Activated CD4-positive, CD25-positive, alpha-beta regulatory T cell treated with anti-CD3 and anti-CD28 coated beads, Interleukin-2, amount 50 U/mL, for 24 hours (primary cell): Measurements from ENCODE around the gene LAMTOR1.

ENCODE experiments used
- ATAC-seq, 2 donors: fragments of 150-1000 bp; cut with Tn5 transposase; one replicate each; pipeline ENCODE4 v1.10.0; 2021; ENCODE audit warnings: mild to moderate bottlenecking in 1 of 2, moderate library complexity in 1 of 2

The LAMTOR1 gene

DNA sequence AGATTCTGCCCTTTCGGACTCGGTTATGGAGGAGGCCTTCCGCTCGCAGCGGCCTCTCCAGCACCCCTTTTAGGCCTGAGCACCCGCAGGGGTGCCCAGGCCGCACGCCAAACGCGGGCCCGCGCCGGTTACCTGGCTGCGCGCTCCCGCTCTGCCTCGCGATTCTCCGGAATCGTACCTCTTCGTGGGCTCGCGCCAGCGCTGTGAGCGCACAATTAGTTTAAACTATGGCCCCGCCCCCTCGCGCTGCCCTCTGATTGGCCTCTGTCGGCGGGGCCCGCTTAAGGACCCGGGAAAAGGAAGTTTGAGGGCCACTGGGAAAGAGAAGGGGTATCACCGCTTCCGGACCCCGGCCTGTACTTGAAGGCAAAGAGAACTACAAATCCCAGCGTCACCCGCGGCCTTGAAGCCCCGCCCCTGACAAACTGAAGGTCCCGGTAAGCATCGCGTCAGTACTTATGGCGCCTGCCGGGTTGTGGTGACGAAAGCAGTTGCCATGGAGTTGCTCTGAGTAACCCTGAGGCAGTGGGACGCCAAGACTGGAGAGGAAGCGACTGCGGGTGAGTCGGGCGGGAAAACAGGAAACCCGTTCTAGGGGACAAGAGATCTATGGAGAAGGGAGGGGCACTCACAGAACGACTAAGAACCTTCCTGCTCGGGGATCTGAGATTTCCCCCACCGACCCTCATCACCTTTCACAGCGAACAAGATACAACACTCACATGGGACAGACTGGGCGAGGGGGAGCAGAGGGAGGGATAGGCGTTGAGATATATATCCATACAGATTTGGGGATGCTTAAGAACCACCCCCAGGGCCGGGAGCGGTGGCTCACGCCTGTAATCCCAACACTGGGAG is 22.5 kb downstream of the LAMTOR1 start, which contains the start of the genes LRRC51 and NUMA1:
Gene LRRC51 (plus strand): TSS at position 525 of the 858 bp plus-strand sequence. CDS start 8,234 bp downstream, outside the sequence.
Gene NUMA1 (minus strand): TSS at position 217 of the 858 bp plus-strand sequence. CDS start 44,599 bp downstream, outside the sequence.
- ATAC-seq, result peak; percentile 95

DNA sequence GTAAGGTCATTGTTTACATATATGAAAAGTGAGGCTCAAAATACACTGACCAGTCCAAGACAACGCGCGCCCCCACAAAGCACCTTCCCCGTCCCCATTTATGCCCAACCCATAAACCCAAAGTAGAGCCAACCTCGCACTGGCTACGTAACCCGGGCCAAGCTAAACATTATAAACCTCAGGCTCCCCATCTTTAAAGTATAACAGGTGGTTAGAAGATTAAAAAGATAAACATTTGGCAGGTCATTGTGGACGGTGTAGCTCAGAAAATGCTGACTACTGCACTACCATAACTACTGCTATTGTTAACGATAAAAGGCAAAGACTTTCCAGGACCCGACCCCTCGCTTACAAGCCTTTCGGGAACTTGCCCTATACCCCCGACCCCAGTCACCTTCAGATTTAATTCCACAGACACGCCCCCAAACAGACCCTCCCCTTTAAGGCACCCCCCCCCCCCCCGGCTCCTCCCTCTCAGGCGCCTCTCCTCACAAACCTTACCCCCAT is 23.2 kb downstream of the LAMTOR1 start:
- ATAC-seq, result no peak

DNA sequence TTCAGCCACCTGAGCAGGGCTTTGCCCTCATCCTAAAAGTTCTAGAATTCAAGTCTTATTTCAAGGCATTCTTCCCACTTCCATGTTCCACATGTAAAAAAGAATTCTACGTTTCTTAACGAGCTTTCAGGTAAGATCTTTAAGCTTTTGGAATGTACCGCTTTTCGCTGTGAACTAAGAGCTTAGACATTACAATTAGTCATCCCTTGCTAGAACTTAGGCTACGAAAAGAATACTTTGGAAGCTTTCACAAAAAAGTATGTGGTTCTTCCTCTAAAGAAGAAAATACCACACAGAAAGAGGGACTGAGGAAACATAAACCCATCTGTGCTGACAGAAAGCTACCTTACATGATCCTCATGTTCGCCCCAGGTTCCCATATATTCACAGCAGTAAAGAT is 24.6 kb downstream of the LAMTOR1 start:
- ATAC-seq, result no peak

DNA sequence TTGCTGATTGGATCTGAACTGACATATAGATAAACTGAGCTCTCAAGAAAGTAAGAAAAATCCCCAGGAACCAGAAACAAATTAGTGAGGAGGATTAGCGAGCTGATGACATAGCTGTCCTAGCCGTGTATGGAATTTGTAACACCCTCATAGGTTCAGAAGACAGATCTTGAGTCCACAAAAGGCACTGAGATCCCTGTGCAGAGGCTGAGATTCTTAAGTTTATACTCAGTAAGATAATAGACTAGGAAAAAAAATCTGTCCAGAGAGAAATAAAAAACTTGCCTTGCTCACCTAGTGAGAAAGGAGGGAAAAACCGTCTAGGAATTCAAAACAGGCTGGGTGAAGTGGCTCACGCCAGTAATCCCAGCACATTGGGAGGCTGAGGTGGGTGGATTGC is 27.3 kb downstream of the LAMTOR1 start:
- ATAC-seq, result no peak

DNA sequence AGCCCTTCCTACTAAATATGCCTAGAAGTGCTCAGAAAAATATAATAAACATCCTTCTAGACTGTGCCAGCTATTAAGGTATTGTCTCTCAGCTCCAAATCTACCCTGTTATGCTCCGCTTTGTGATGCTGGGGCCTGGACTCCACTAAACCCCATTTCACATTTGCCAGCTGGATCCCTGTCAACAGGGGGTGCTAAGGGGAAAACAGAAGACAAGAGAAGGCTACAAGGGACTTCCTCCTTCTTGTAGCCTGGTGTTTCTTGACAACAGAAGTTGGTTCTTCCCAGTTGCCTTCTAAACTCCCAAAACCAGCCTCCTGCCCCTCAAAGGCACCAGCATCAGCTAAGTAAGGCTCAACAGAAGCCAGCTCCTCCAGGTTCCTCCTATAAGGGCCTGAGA is 28.0 kb downstream of the LAMTOR1 start:
- ATAC-seq, result no peak

DNA sequence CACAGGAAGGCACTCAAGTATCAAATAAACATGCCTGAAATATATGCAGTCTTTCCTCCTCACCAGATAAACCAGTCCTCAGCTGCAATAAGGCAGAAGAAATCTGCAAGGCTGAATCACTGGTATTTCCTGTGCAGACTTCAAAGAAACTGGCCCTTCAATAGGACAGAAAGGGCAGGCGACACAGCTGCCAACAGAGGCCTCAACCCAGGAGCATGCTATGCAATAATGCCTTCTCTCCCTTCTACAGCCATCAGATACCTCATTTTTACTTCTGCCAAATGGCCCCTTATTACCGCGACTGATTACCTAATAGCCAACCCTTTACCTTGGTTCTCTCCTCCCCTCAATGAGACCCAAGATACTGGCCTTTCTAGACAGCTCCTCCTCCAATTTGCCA is 30.7 kb downstream of the LAMTOR1 start:
- peak; percentile 45 to 48 for ATAC-seq

DNA sequence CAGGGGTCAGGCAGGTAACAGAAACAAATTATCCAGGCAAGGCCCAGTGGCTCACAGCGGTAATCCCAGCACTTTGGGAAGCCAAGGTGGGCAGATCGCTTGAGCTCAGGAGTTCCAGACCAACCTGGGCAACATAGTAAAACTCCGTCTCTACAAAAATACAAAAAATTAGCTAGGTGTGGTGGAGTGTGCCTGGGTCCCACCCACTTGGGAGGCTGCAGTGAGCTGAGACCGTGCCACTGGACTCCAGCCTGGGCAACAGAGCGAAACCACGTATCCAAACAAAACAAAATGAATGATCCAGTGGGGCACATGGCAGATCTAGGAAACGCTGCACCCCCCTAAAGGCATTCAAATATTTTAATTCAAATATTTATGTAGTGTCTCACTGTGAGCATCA is 32.6 kb downstream of the LAMTOR1 start:
- no peak for ATAC-seq

DNA sequence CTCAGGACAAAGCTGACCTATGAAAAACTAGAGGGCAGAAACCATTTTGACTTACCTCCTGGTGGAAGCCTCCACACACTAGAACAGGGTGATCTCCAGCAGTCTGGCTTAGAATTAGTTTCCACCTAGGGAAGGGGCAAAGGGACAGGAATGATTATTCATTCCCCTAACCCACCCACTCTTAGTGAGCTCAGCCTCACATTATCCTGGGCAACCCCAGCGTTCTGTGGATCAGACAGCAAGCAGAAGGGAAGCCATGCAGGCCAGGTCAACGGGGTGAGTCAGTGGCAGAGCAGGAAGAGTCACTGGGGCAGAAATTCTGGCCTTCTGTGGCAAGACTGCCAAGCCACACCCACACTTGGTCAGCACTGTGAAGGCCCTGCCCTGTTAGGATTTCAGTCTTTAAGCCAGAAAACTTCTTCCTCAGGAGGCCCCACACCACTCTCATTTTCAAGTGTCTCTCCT is 33.3 kb downstream of the LAMTOR1 start:
- no peak for ATAC-seq

DNA sequence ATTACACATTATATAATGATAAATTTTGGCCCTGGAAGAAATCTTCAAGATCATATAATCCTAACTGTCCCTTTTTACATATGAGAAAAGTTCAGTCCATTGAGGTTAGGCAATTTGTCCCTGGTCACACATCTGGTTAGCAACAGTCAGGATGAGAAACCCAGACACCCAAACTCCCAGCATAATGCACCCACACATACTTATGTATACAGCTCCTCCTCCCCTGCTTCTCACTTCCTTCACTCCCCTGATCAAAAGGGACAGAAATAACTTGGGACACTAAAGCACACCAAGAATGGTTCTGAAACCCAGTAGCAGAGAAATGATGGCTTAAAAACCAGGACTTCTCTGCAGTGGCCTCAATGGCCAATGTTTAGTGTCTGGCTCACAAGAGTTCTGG is 33.9 kb downstream of the LAMTOR1 start:
- ATAC-seq, result no peak

DNA sequence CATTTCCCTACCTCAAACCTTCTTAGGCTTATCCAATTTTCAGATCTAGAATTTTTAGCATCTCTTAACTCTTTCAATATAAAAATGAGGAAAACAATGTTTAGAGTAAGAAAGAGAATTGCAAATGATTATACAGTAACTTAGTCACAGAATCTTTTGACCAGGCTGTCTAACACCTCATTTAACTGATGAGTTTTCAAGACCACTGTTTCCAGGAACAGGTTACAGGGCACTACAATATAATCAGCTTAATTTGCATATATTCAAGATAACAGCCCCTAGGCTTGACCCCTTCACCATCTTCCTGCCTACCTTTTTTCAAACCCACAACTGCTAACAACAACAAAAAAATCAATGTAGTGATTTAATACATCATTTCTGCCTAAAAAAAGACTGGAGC is 35.4 kb downstream of the LAMTOR1 start:
- peak in 1 of 2 donors; percentile 61 for ATAC-seq

DNA sequence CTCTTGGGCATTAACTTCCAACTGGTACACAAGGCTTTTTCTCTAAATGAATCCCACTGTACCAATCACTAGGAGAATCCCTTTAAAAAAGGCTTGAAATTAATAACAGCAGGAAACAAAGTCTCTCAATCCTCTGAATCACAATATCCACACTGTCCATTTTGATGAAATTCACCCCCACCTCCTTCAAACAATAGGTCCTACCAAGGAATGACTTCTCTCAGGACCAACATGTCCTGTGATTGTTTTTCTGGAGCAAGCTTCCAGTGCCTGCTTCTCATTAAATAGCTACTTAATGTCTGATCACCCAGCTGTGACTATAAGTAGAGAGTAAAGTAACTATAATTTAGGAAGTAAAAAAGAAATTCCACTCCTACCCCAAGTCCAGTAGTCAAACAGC is 35.8 kb downstream of the LAMTOR1 start:
- ATAC-seq, result no peak

DNA sequence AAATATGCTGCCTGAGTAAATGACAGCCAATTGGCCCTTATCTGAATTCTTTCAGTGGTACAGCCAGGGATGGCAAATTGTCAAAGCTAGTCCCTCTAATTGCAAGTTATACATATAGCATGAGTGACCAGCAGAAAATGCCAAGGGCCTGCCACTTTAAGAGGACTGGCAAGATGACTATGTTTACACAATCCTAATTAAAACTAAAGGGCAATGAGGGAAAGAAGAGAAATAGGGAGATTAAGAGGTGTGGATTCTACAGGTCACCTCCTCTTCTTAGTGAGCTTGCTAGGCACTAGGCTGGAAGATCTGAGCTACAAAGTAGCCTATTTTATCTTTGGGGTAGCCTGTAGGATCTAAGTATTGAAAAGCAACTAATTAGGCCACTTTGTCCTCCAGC is 36.2 kb downstream of the LAMTOR1 start:
- no peak for ATAC-seq

DNA sequence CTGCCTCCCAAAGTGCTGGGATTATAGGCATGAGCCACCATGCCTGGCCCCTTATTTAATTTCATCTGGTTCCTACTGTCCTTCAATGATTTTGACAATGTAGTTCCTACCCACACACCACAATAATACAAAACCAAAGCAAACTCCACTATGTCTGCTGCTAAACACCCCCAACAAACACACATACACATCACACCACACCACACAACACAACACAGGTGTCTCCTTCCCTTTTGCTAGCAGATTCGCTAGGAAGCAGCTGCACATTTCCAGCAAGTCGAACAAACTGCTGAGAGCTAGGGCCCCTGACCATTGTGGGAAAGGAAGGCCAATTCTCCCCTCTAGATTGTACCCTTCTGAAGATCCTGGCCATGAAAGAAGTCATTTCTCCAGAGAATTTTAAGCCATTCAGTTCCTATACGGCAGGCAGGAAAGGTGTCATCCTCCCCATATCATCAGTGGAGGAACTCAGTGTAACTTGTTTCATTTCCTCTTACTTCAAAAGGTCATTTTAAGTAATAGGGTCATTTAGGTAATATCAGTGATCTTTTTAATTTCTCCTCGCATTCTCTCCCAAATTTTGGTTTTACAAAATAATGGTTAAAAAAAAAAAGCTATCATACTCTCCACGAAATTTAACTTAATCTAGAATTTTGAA is 41.2 kb downstream of the LAMTOR1 start:
- ATAC-seq, result no peak

DNA sequence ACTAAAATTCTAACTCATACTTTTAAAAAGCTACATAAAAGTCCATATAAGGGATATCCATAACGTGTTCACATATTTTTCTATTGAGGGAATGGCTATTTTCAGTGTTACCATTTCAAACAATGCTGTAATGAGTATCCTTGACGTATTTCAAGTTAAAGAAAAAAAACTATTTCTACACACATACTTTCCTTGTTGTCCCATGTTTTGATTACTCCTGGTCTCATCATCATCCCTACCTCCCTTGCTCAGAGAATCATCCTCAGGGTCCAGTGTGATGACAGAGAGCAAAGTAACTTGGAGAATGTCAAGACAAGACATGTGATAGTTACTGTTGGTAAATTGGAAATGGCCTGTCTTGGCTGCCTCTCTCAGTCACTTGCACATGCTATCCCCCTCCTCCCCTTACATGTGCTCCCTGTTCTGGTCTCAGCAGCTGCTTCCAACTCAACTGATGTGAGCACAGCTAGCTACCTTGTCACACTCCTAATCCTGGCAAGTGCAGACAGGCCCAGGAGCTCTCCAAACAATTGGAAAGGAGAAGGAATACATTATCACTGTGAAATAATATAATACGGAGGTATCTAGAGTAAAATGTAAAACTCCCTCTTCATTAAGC is 44.6 kb downstream of the LAMTOR1 start:
- no peak for ATAC-seq

DNA sequence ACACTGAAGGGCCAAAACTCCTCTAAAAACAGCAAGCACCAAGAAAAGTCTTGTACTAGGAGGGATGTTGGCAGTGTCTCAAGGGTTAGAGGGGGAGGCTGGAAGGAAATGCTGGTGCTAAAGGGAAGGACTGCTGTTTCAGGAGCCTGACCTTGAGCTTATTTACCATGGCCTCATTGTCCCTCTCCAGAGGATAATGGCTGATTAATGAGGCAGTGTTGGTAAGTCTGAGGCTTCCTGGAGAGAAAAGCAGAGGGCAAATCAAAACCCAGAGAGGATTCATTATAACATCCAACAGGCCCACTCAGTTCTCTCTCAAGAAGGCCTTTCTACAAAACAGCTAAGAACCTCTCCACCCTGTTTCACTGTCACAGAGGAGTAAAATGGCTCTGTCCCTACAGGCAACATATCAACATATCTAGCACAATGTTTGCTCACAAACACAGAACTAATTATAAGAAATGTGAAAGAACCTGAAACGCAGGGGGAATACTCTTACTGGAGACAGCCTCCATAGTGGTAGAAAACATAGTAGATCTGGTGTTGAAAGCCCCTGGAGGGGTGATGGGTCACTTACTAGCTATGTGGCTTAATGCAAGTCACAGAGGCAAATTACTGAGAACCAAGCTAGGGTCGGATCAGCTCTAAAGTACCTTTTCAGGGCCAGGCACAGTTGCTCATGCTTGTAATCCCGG is 54.2 kb downstream of the LAMTOR1 start:
- no peak for ATAC-seq
